C4-2B (cell line): ENCODE data around the gene MAGI3.

Source experiments
- H3K27ac ChIP-seq: fragments of 450-650 bp; 2 replicates; pipeline ENCODE4 v1.5.1; 2017
- CTCF ChIP-seq: fragments of 450-650 bp; conservative IDR thresholded peaks from 2 replicates; pipeline ENCODE4 v1.5.1; 2017; ENCODE audit warnings: mild to moderate bottlenecking
- ZFX ChIP-seq: fragments of 450-650 bp; IDR thresholded peaks from 2 replicates; pipeline ENCODE4 v1.6.1; 2017

MAGI3 gene

GRCh38 chr1:113531321-113531720, 141.0 kb downstream of the MAGI3 start:
- no peak overlapping the region for H3K27ac ChIP-seq
- TF ChIP-seq CTCF: no peak
- no peak for TF ChIP-seq ZFX

GRCh38 chr1:113533061-113533460, 142.7 kb downstream of the MAGI3 start:
- H3K27ac ChIP-seq: no peak overlapping the region
- TF ChIP-seq ZFX: no peak
- no peak for TF ChIP-seq CTCF

- no peak overlapping the region for H3K27ac ChIP-seq
- TF ChIP-seq ZFX (no peak), CTCF (no peak)
Observed at GRCh38 chr1:113534130-113534817, 144.0 kb downstream of the MAGI3 start.

- TF ChIP-seq CTCF (no peak), ZFX (no peak)
- H3K27ac ChIP-seq: no peak overlapping the region
Observed at GRCh38 chr1:113534875-113535274, 144.6 kb downstream of the MAGI3 start.

GRCh38 chr1:113536182-113536780, 146.0 kb downstream of the MAGI3 start:
- no peak overlapping the region for H3K27ac ChIP-seq
- no peak for TF ChIP-seq CTCF
- no peak for TF ChIP-seq ZFX

- TF ChIP-seq ZFX: no peak
- no peak for TF ChIP-seq CTCF
- H3K27ac ChIP-seq: no peak overlapping the region
Observed at GRCh38 chr1:113538225-113538624, 147.9 kb downstream of the MAGI3 start.

- TF ChIP-seq ZFX (no peak), CTCF (no peak)
Observed at GRCh38 chr1:113540335-113540734, 150.0 kb downstream of the MAGI3 start.

More at GRCh38 chr1:113540335-113540734, 150.0 kb downstream of the MAGI3 start:
- no peak overlapping the region for H3K27ac ChIP-seq
